SKM-1 (cell line): ENCODE results near the gene MYO7B.

Source experiments
- DNase-seq: peaks from one replicate; lab custom pipeline; 2025; ENCODE audit not compliant: unreplicated experiment; lab: John Stamatoyannopoulos, UW

MYO7B gene

DNA sequence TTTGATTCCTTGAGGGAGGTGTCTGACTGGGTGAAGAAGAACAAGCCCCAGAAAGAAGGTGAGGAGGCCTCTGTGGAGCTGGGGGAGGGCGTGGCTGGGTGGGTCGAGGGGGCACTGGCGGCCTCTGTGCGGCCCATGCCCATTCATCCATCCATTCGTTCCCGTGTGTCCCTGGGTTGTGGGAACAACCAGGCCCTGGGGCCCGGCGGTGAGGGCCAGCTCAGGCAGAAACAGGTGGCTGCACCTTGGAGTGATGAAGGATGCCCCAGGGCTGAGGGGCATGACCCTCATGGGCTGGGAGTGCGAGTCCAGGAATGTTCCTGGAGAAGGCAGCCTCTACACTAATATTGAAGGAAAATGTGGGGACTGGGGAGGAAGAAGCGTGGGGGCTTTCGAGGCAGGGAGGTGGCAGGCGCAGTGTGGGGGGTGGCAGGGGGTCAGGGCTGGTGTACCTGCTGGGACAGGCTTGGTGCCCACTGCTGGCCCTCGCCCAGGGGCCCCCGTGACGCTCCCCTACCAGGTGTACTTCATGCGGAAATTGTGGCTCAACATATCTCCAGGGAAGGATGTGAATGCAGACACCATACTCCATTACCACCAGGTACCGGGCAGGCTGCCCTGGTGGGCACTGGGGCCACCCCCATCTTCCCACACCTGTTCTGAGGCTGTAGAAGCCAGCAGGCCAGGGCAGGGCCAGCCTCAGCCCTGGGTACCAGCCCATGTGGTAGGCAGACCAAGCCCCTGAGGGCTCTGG is 99.3 kb downstream of the MYO7B start:
- no peak for DNase-seq

DNA sequence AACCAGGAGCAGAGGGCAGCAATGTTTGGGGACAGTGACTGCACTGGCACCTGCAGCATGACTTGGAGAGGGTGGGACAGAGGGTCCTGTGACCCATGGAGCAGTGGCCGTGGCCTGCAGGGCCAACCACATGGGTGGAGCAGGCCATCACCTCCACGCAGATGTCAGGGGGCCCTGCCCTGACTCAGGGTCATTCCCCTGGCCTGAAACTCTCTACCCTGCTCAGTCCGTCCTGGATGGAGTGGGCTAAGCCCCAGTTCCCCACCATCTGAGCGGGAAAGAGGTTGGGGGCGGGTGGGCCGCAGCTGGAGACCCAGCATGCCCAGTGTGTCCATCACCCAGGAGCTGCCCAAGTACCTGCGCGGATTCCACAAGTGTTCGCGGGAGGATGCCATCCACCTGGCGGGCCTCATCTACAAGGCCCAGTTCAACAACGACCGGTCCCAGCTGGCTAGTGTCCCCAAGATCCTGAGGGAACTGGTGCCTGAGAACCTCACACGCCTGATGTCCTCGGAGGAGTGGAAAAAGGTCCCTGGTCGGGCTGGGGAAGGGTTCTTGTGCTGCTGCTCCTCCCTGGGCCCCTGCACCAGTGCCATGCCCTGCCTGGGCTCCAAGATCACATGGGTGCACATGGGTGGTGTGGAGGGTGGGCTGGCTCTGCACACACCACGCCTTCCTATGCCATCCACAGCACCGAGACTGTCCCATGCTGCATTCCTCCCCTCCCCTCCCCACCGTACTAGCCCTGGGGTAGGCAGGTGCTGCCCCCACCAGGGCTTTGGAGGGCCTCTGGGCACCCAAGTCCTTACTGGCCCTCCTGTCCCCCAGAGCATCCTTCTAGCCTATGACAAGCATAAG is 100.1 kb downstream of the MYO7B start:
- DNase-seq = no peak

DNA sequence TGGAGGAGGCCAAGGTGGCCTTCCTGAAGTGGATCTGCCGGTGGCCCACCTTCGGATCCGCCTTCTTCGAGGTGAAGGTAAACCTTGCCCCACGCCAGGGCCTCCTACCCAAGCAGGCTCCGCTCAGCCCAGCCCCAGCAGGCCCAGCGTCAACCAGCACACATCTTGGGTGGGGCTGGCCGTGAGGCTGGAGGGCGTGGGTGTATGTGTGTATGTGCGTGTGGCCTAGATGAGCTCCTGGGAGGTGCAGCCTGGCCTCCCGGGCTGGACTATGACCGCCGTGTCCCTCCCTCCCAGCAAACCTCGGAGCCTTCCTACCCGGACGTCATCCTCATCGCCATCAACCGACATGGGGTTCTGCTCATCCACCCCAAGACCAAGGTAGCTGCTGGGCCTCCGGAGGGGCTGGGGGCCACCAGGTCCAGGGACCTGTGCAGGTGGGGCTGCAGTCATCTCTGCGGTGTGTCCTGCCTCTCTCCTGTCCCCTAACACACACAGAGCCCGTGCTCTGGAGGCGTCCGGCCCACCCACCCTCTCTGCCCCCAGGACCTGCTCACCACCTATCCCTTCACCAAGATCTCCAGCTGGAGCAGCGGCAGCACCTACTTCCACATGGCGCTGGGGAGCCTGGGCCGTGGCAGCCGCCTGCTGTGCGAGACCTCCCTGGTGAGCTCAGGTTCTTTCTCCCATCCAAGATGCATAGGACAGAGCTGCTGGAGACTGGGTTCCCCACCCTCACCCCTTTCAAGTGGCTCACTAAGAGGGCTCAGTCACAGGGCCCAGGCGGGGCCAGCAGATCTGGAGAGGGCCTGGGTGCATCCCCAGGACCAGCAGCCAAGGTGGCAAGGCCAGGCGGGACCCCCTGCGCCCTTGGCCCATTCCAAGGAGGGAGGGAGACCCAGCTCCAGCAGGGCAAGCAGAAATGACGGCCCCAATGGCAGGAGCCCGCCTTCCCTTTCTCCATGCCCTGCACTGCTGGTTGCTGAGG is 101.1 kb downstream of the MYO7B start:
- no peak for DNase-seq

DNA sequence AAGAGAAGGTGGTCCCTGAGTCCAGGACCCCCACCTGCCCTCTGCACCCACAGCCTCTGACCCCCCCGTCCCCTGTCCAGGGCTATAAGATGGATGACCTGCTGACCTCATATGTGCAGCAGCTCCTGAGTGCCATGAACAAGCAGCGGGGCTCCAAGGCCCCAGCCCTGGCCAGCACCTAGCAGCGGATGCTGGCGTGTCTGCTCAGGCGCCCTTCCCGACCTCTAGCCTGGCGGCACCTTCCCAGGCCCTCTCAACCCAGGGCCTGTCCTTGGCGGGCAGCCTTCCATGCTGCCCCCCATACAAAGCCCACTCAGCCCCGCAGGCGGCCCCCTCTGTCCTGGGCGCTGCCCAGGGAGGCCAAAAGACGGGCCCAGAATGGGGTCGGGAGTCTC is 101.8 kb downstream of the MYO7B start:
- DNase-seq = no peak

DNA sequence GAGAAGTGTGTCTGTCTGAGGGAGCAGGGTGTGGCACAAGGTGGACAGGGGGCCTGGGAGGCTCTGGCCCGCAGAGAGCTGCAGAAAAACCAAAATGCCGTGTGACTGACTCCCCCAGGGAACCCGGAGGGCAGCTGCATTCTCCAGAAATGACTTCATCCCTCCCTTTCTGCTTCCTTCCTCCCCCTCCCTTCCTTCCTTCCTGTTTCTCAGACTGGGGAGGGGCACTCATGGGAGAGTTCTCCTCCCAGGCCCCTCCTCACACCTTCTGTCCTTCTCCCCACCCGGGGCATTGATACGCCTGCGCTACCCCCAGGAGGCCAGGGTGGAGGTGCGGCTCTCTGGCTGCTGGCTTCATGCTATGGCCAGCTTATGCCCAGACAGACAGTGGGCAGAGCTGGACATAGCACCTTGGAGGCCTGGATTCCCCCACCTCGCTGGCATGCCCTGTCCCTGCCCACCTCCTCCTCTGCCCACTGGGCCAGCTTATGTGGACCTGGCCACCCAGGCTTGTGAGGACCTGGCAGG is 102.3 kb downstream of the MYO7B start:
- DNase-seq = peak; percentile 58

DNA sequence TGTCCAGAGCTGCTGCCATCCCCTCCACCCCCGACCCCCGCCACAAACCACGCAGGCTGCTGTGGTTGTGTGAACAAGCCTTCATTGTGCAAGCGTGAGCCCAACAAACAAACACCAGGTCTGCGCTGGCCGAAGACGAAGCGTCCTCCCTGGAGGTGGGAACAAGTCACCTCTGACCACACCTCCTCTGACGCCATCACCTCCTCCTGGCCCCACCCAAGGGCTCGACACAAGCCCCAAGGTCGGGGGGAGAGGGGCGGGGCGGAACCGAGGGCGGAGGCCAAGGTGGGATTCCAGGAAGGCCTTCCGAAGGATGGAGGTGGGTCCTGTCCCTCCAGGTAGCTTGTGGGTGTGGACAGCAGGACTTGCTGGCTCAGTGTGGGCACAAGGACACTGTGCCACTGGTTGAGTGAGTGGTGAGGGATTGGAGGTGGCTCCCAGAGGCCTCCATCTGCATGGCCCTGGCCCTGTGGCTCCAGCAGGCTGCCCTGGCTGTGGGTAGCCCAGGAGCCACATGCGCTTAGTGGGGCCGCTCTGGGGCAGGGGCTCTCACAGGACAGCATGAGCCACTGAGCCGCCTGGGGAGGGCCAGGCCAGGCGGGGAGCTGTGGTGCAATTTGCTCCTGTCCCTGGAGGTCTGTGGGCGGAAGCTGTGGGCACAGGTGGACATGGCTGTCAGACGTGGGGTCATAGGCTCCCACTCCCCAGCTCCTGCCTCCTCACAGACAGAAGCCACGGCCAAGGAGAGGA is 103.1 kb downstream of the MYO7B start:
- no peak for DNase-seq

DNA sequence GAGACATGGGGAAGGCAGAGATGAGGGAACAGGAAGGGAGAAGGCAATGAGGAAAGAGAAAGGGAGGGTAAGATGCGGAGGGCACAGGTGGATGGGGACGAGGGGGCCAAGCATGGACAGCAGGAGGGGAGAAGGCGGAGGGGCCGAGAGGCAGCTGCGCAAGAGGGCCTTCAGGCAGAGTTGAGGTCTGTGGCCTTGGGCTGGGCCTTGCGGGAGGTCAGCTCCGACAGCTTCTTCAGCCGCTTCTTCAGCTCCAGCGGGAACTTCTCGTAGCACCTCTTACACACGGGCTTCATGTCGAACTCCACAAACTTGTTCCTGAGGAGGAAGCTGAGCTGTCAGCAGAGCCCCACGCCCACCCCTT is 103.6 kb downstream of the MYO7B start:
- DNase-seq = no peak

DNA sequence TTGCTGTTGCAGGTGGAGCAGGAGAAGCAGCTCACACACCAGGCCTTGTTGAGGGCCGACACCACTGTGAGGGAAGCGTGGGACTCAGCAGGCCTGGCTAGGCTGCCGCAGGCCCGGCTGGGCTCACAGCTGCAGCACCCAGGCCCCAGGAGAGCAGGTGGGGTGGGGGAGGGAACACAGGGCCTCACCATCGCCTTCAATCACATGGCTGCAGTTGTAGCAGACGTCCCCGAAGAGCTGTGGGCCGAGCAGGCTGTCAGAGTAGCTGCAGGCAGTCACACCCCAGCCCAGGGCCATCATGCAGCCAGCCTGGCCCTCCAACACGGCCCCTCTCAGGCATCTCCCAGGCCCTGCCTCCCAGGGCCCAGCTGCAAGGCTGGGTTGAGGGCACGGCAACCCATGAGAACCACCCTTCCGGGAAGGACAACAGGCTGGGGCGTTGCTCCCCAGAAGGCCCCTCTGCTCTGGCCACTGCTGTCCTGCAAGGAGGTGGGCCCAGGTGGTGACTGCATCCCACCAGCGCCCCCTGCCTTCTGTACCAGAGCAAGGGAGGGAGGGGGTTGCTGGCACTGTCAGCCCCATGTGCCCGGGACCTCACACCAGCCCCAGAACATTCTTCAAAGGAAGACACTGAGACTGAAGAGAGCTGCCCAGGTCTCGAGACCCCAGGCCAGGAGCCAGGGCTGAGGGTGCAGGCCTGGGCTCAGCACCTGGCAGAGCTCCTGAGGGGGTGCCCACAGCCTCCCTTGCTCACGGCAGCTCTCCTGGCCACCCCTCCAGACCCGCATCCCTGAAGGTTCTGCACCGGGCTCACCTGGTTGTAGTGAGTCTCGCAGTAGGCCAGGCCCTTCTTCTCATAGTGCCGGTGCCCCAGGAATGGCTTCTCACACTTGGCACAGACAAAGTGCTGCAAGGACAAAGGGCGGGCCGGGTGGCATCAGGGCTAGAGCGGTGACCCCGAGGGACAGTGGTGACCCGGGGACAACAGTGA is 104.9 kb downstream of the MYO7B start:
- no peak for DNase-seq

DNA sequence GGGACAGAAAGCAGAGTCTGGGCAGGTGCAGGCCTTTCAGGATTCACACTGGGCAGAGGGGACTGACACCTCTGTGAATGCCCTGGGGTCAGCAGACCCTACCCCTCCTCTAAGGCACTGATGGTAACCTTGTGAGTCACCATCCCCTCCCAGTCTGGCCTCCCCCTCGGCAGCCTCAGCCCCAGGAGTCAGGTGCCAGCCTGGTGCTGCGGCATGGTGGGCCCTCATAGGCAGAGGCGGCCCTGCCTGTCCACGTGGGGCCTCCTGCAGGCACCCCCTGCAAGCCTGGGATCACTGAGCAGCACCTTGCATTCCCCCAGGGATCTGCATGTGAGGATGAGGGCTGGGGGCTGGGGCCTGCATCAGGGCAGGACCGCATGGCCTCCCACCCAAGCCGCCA is 105.7 kb downstream of the MYO7B start:
- no peak for DNase-seq

DNA sequence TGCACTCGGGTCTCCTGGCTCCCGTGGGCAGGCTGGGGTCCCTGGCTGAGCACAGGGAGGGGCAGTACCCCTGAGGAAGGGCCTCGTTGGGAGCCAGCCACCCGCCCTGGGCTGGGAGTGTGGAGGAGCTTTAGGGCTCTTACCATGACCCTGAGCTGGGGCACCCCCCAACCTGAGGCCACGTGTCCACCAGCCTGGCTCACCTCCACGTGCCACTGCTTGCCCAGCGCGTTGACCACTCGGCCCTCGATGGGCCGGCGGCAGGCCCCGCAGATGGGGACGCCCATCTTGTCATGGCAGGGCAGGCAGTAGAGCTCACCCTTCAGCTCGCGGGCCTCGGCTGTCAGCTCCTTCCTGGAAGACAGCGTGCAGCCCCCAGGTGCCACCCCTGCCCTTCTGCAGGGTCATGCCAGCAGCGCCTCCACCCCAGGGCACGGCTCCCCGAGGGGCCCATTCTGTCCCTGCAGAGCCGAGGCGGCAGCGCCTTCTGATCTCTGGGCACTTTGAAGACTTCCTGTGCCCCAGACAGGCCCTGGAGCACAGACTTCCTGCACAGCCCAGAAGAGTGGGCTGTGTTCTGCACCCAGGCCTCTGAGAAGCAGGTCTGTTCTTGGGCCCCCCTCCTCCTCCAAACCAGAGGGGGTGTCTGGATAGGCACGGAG is 106.5 kb downstream of the MYO7B start:
- no peak for DNase-seq

DNA sequence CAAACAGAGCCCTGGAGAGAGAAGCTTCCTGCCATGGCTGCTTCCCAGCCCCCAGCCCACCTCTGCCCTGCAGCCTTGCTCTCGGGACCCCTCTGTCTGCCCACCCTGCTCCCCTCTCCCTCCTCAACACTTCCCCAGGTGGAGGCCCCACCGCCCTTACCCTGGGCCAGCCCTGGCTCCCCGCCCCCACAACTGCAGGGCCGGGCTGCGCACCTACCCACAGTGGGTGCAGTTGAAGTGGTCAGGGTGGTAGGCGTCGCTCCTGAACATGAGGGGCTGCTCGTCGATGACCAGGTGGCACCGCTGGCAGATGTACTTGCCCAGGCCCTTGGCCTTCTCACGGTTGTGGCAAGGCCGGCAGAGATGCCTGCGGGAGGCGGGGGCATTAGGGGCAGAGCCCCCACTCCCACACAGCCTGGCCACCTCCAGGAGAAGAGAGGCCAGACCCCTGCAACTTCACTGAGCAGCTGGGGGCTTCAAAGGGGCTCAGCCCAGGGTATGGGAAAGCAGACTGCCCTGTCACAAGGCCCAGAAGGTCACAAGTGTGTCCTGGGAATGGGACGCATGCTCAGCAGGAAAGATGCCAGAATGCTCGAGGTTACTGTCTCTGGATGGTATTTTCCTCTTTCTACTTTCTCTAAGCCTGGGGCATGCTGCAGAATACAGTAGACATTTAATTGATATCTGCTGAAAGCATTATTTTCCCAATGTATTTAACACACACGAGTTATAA is 107.4 kb downstream of the MYO7B start:
- no peak for DNase-seq

DNA sequence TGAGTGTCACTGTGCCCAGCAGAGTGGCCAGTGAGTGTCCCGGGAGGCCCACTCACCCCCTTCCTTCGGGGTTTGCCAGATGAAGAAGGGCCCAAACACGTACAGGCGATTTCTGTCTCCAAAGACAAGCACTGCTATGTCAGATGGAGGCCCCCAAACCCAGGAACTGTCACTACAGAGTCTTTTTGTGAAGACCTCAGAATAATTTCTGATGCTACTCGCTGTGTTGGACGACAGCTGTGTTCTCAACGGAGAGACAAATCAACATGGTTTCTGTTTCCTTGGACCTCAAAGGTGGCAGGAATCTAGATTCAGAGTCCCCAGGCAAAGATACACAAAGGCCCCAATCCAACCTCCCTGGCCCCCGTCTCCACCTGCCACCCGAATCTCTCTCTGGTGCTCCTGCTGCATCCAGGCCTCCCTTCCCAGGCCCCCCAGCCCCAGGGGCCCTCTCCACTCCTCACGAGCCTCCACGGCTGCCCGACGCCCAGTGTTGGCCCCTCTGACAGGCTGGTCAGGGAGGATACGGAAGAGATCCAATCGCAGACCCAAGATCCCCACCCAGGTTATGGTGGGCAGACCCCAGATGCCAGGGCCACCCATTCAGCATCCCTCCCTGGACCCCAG is 108.1 kb downstream of the MYO7B start:
- DNase-seq = no peak

DNA sequence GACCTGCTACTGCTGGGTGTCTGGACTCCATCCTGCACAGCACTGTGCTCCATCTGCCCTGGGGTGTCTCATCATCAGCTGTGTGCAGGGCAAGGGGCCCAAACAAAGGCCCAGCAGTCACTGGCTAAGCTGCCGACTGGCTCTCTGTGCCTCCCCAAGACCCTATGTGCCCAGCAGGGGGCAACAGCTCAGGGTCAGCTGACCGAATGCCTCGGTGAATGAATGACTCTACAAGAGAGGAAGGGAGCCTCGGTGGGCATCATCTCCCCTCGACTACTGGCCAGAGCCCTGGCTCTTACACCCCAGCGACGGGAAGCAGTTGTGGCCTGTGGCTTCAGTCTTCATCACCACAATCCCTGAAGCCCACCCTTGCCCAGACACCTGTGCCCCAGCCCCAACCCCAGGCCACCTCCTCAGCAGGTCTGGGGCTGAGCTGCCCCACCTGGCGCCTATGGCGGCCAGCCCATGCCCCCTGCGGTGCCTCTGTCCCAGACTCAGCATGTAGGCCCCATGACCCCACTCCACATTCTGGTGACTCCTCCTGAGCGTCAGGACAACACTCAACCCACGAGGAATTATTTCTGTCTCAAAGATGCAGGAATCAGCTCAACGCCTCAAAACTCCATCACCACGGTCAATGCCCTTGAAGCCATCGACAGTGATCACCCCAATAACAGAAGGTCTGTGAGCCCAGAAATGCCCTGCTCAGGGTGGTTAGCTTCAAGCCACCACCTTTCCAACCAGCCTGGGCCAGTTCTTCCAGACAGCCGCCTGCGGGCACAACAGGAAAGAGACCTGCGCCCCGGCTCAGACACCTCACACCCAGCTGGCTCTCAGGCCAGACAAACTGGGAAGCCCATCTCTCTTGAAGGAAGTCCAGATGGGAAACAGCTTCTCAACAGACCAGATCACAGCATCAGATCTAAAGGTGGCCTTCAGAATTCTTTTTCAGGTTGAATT is 108.9 kb downstream of the MYO7B start:
- no peak for DNase-seq

DNA sequence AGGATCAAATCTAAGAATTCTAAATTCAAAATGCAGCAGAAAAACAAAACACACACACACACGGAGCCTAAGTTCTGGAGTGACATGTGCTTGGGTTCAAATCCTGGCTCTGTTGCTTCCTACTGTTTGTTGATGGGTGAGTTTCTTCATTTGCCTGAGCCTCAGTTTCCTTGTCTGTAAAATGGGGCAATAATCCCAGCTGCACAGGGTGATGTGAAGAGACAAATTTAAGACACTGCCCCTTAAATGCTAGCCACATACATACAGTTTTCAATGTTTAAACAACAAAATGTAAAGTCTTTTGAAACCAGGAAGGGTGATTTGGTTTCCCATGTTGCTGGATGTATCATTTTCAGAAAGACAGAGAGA is 109.5 kb downstream of the MYO7B start:
- DNase-seq = no peak

DNA sequence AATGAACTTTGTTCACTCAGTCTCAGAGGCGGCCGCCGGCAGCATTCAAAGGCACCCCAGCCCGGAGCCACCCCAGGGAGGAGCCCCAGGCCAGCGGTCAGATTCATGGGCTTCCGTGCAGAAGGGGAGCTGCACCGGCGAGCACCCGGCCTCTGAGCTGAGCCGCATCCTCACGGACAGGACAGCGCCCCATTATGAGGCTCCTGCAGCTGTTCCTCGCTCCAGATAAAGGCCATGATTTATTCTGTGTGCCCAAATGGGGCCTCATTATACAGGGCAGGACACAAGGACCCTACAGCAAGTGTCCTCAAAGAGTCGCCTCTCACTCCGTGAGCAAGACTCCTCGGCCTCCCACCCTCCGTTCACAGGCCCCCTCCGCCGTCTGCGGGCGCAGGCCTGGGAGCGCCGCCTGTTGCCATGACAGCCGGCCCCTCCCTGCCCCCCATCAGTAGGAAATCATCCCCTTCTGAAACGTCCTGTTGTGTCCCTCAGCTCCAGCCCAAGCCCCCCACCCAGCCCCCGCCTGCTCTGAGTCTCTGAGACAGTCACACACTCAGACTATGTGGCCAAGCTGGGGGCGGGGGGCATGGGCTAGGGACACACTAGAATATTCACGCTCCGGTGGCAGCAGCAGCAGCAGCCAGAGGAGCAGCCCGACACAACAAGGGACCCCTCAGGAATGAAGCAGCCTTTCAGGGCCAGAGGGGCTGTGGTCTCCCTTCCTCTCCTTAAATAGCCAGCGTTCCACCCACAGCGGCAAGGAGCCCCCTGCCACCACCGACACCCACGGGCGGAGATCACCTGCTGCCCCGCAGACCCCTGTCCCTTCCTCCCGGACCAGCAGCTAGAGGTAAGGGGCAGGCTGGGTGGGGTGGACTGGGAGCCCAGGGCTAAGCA is 110.2 kb downstream of the MYO7B start, which contains the start of gene GPR17:
TSS of gene GPR17 (plus strand) at position 759 of the 897 bp plus-strand sequence. CDS start 4,583 bp downstream, outside the sequence.
- no peak for DNase-seq
